K562 (cell line): ENCODE results near the gene NEK3. TPM values are rescaled to one million over a fixed set of nuclear protein-coding genes. Genes with fewer than 3 reads are reported as not detected.
A peak's percentile ranks its signal among the peaks of the same experiment; 100 is the strongest.
"Not testable (repeated sequence)": the region's sequence is repeated elsewhere in the genome, so short reads cannot be mapped to it uniquely, and the experiment has no call there.

Source experiments
- ATAC-seq: fragments of 200-7000 bp; cut with Tn5 transposase; 3 replicates; pipeline ENCODE4 v1.9.1; 2020; ENCODE audit warnings: moderate library complexity
- BruUV-seq: library from RNA; stranded (reverse); fragments of 400-500 nt; replicated peaks from 2 replicates; lab custom pipeline; 2021; lab: Mats Ljungman, UMichigan
- CTCF ChIA-PET: fragments of 300-600 bp; formaldehyde crosslinking; extraction: SDS; loops from one replicate; lab custom pipeline; 2021; ENCODE audit warnings: low intra/inter-chr PET ratio; lab: Yijun Ruan, JAX
- POLR2A ChIA-PET: fragments of 300-600, 350-650 bp; sonication (Branson Sonifier 250); formaldehyde crosslinking; extraction: SDS; loops from one replicate; lab custom pipeline; 2021; ENCODE audit warnings: antibody characterized with exemption, inconsistent platforms; lab: Yijun Ruan, JAX
- DNase-seq, 4 experiments: peaks; one replicate each; pipeline versions ENCODE4 v3.0.0 to v3.0.0-alpha.2; 2011 to 2018; ENCODE audit warnings: low spot score in 3 of 4, mixed read lengths in 3 of 4; ENCODE audit errors: extremely low read depth in 1 of 4
- FAIRE-seq: peaks from 2 replicates; lab custom pipeline; 2011; peaks lifted over from hg19 to GRCh38; lab: Jason Lieb, UNC
- H2AFZ ChIP-seq: 2 replicates; pipeline ENCODE4 v1.6.0; 2011; ENCODE audit warnings: low read depth, low read length, control low read depth, inconsistent platforms
- H3K27ac ChIP-seq: fragments of 200-600 bp; 3 replicates; pipeline ENCODE4 v1.8.0; 2011; ENCODE audit warnings: low read depth, mild to moderate bottlenecking, control low read depth, inconsistent platforms, low read length, moderate library complexity, mixed read lengths; ENCODE audit errors: extremely low read depth
- H3K27me3 ChIP-seq, 2 experiments: fragments of 300-600 bp in 1 of 2; 2 replicates in 1 of 2; 3 replicates in 1 of 2; pipeline versions ENCODE4 v1.6.0 to v1.8.0; 2011; ENCODE audit warnings: inconsistent platforms in 2 of 2, low read length in 2 of 2, mild to moderate bottlenecking in 1 of 2, mixed read lengths in 1 of 2, moderate library complexity in 1 of 2; ENCODE audit not compliant: control insufficient read depth in 2 of 2, insufficient read depth in 2 of 2
- H3K36me3 ChIP-seq: fragments of 300-600 bp; 3 replicates; pipeline ENCODE4 v1.8.0; 2011; ENCODE audit warnings: mild to moderate bottlenecking, low read length, inconsistent platforms; ENCODE audit not compliant: control insufficient read depth, insufficient read depth
- H3K4me1 ChIP-seq, 2 experiments: fragments of 200-600 bp in 1 of 2; replicated peaks in 1 of 2; 2 replicates in 1 of 2; 3 replicates in 1 of 2; pipeline versions ENCODE4 v1.5.1 to v1.8.0; 2011; ENCODE audit warnings: inconsistent platforms in 2 of 2, low read length in 2 of 2, mild to moderate bottlenecking in 1 of 2, mixed read lengths in 1 of 2, moderate library complexity in 1 of 2; ENCODE audit not compliant: control insufficient read depth in 2 of 2, insufficient read depth in 2 of 2
- H3K4me2 ChIP-seq: 2 replicates; pipeline ENCODE4 v1.6.1; 2011; ENCODE audit warnings: low read length, control low read depth, inconsistent platforms, mixed read lengths; ENCODE audit not compliant: insufficient read depth
- H3K4me3 ChIP-seq: fragments of 200-600 bp; sonication (generic), shearing (Covaris generic); 2 replicates; pipeline ENCODE4 v1.5.1; 2016; ENCODE audit warnings: control low read depth, inconsistent platforms
- H3K79me2 ChIP-seq: fragments of 200-600 bp; 3 replicates; pipeline ENCODE4 v1.8.0; 2011; ENCODE audit warnings: low read length, inconsistent platforms; ENCODE audit not compliant: control insufficient read depth, insufficient read depth
- H3K9ac ChIP-seq, 2 experiments: 2 replicates each; pipeline versions ENCODE4 v1.6.0 to v1.6.1; 2011; ENCODE audit warnings: low read depth in 2 of 2, low read length in 2 of 2, control low read depth in 1 of 2, inconsistent platforms in 1 of 2, mild to moderate bottlenecking in 1 of 2, mixed read lengths in 1 of 2; ENCODE audit not compliant: insufficient read depth in 1 of 2
- H3K9me1 ChIP-seq: one replicate; pipeline ENCODE4 v1.6.0; 2011; ENCODE audit warnings: inconsistent platforms, mild to moderate bottlenecking, low read length, moderate library complexity; ENCODE audit not compliant: control insufficient read depth, insufficient read depth
- H3K9me3 ChIP-seq: replicated peaks from 2 replicates; pipeline ENCODE4 v1.5.1; 2011; ENCODE audit warnings: low read depth, low read length, inconsistent platforms; ENCODE audit not compliant: control insufficient read depth, insufficient read depth
- H4K20me1 ChIP-seq: replicated peaks from 2 replicates; pipeline ENCODE4 v1.6.1; 2011; ENCODE audit warnings: low read length, inconsistent platforms, mixed read lengths; ENCODE audit not compliant: control insufficient read depth, insufficient read depth
- CBFA2T2 ChIP-seq: fragments of 450-650 bp; conservative IDR thresholded peaks from 2 replicates; pipeline ENCODE4 v1.6.1; 2017; ENCODE audit warnings: mild to moderate bottlenecking
- CBFA2T3 ChIP-seq: fragments of 450-650 bp; IDR thresholded peaks from 2 replicates; pipeline ENCODE4 v1.6.1; 2017
- CTBP1 ChIP-seq: fragments of 450-650 bp; IDR thresholded peaks from 2 replicates; pipeline ENCODE4 v1.6.1; 2016; ENCODE audit warnings: borderline replicate concordance
- DPF2 ChIP-seq: fragments of 450-650 bp; IDR thresholded peaks from 2 replicates; pipeline ENCODE4 v1.6.1; 2016
- FOSL1 ChIP-seq: fragments of 200-800 bp; sonication (Bioruptor generic); conservative IDR thresholded peaks from 2 replicates; pipeline ENCODE4 v1.6.1; 2016; ENCODE audit warnings: missing genetic modification characterization, missing compliant biosample characterization
- FOXM1 ChIP-seq, 2 experiments: fragments of 450-650 bp in 1 of 2; sonication (generic) in 1 of 2; formaldehyde crosslinking in 1 of 2; IDR thresholded peaks; 2 replicates each; pipeline versions ENCODE4 v1.6.1 to v1.9.0; 2017 to 2022; ENCODE audit warnings: low read depth in 2 of 2, mild to moderate bottlenecking in 2 of 2, missing genetic modification reagents in 1 of 2, moderate library complexity in 1 of 2
- L3MBTL2 ChIP-seq: fragments of 450-650 bp; IDR thresholded peaks from 2 replicates; pipeline ENCODE4 v1.6.1; 2016; ENCODE audit warnings: mild to moderate bottlenecking, moderate library complexity
- MAFG ChIP-seq: fragments of 450-650 bp; conservative IDR thresholded peaks from 2 replicates; pipeline ENCODE4 v1.6.1; 2016; ENCODE audit warnings: missing genetic modification characterization, missing compliant biosample characterization
- MEF2D ChIP-seq: conservative IDR thresholded peaks from 2 replicates; pipeline ENCODE4 v1.6.1; 2016; ENCODE audit warnings: low read depth, missing genetic modification characterization, missing compliant biosample characterization
- MEIS2 ChIP-seq: fragments of 450-650 bp; IDR thresholded peaks from 2 replicates; pipeline ENCODE4 v1.6.1; 2014; ENCODE audit warnings: mild to moderate bottlenecking; ENCODE audit not compliant: partially characterized antibody
- RAD51 ChIP-seq: fragments of 450-650 bp; IDR thresholded peaks from 2 replicates; pipeline ENCODE4 v1.7.1; 2016; ENCODE audit warnings: low read depth, mild to moderate bottlenecking, borderline replicate concordance
- RCOR1 ChIP-seq, 2 experiments: IDR thresholded peaks; 2 replicates each; pipeline ENCODE4 v1.6.1; 2012; ENCODE audit warnings: low read depth in 2 of 2, low read length in 2 of 2, borderline replicate concordance in 1 of 2, improper control_type of control experiment in 1 of 2
- RFX1 ChIP-seq: fragments of 450-650 bp; IDR thresholded peaks from 2 replicates; pipeline ENCODE4 v1.6.1; 2016; ENCODE audit warnings: mild to moderate bottlenecking, moderate library complexity
- SMAD4 ChIP-seq: fragments of 250-450 bp; sonication (Bioruptor Pico); conservative IDR thresholded peaks from 2 replicates; pipeline ENCODE4 v1.8.0; 2021; ENCODE audit warnings: inconsistent platforms, mild to moderate bottlenecking, moderate library complexity
- SMARCA4 ChIP-seq: fragments of 450-650 bp; IDR thresholded peaks from 2 replicates; pipeline ENCODE4 v1.6.1; 2016
- TCF3 ChIP-seq: sonication (generic); formaldehyde crosslinking; IDR thresholded peaks from 2 replicates; pipeline ENCODE4 v1.4.0; 2020; ENCODE audit warnings: mild to moderate bottlenecking, missing genetic modification reagents
- TEAD4 ChIP-seq, 2 experiments: sonication (generic) in 1 of 2; formaldehyde crosslinking in 1 of 2; IDR thresholded peaks; 2 replicates each; pipeline versions ENCODE4 v1.6.1 to v1.8.0; 2012 to 2022; ENCODE audit warnings: borderline replicate concordance in 1 of 2, inconsistent platforms in 1 of 2, low read length in 1 of 2, mild to moderate bottlenecking in 1 of 2, missing genetic modification reagents in 1 of 2
- ZBTB1 ChIP-seq: sonication (generic); formaldehyde crosslinking; IDR thresholded peaks from 2 replicates; pipeline ENCODE4 v1.8.1; 2023; ENCODE audit warnings: missing genetic modification reagents, low read depth, mild to moderate bottlenecking, borderline replicate concordance
- WGBS: fragments of 100-300 bp; shearing (Covaris generic); methylation state at CpG from one replicate; pipeline ENCODE4 v1.1.6; 2016; ENCODE audit warnings: low coverage, mixed read lengths; ENCODE audit not compliant: insufficient coverage; ENCODE audit errors: missing lambda C conversion rate; 5-methylcytosine and 5-hydroxymethylcytosine counted together
- in situ Hi-C: fragments of 300-500 bp; cut with MboI; formaldehyde crosslinking; loops from 4 replicates; pipeline ENCODE4 v1.15.0; 2018; ENCODE audit warnings: inconsistent platforms, mixed read lengths
- intact Hi-C: fragments of 100-400 bp; cut with micrococcal nuclease; formaldehyde crosslinking; loops from 2 replicates; pipeline ENCODE4 v1.14.2; 2022
- polyA plus RNA-seq, 8 experiments: library from polyadenylated mRNA; depleted of rRNA in 4 of 8; stranded (reverse) in 5 of 8; unstranded in 3 of 8; fragments of >200 nt; fragmentation: Nextera tagmentation in 2 of 8; fragmentation: Illumina TruSeq in 1 of 8; extraction: Ambion mirVana in 2 of 8; extraction: Trizol in 1 of 8; gene quantifications; 2 replicates each; pipeline versions ENCODE4 v1.2.1 to v1.2.3, GENCODE V29; 2011 to 2014; ENCODE audit warnings: inconsistent platforms in 1 of 8, missing spikeins in 1 of 8
- total RNA-seq, 7 experiments: library from RNA; depleted of rRNA in 6 of 7; stranded (reverse); fragments of >200 nt in 6 of 7; fragmentation: Illumina TruSeq in 2 of 7; extraction: Trizol in 2 of 7; gene quantifications; 2 replicates each; pipeline versions ENCODE4 v1.2.1 to v1.2.3, GENCODE V29; 2011 to 2021; ENCODE audit warnings: low replicate concordance in 1 of 7
- TF ChIP-seq, protein P1 (sequence below), 3 experiments: fragments of 200-800 bp in 1 of 3; fragments of 250-450 bp in 1 of 3; fragments of 450-650 bp in 1 of 3; sonication (Bioruptor Pico) in 1 of 3; sonication (Bioruptor generic) in 1 of 3; formaldehyde crosslinking in 1 of 3; IDR thresholded peaks; 2 replicates each; pipeline versions ENCODE4 v1.6.1 to v1.8.0; 2016 to 2022; ENCODE audit warnings: mild to moderate bottlenecking in 2 of 3, missing genetic modification characterization in 2 of 3, missing compliant biosample characterization in 1 of 3, moderate library complexity in 1 of 3

Gene NEK3
- total and polyA plus RNA-seq, 9 of the 15 experiments (the other 6 are each of a cell fraction or from before 2014, with no cell fraction given), result 6.2 to 11.0 (median 9.3) TPM

DNA sequence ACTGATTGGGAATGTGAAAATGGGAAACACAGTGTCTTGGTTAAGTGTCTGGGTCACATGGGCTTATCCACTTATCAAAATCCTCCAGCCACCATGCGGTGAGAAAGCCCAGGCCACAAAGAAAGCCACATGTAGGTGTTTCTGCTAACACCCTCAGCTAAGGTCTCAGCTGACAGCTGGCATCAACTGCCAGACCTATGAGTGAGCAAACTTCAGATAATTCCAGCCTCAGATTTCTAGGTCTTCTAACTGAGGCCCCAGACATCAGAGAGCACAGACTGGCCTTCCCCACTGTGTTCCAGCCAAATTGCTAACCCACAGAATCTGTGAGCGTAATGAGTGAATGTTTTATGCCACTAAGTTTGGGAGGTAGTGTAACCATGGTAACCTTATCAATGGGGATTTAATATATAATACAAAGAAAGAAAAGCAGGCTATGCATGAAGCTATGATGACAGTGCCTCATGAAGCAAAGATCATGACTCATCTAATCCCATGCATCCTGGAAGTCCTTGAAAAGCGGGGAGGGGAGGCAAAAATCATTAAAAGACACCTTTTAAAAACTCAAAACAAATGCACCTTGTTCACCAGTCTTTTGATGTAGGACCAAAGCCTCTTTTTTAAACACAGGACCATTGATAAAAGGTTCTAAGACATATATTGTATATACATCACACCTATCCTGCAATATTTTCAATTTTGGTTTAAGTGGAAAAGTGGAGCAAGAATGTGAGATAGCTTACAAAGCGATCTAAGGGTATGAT lies 28.2 kb upstream of the NEK3 start:
- 28% methylated on average over 3 of the region's 4 CpGs for WGBS
- ATAC-seq (peak; percentile 92), DNase-seq (peak; percentile 8 to 70 (median 16)), FAIRE-seq (peak; percentile 90)
- CTCF ChIA-PET, result interaction anchor here (0.6 kb wide), 1 partner anchor 1057 kb away, joined by 3 read pairs; no protein-coding TSS in a partner anchor
- Histone ChIP-seq H3K27ac (peak overlapping the region; percentile 52; the same call in 2 of the 3 replicates), H3K4me1 (peaks cover 0 to 11% of the 10 kb centered on the region in 2 experiments; a peak in 4 of 5 replicates), H3K79me2 (peaks cover 10% of the 10 kb centered on the region), H3K36me3 (peaks cover 14% of the 10 kb centered on the region)
- H3K9ac ChIP-seq; H2AFZ ChIP-seq; H3K27me3 ChIP-seq; intact Hi-C loops; BruUV-seq; H3K4me3 ChIP-seq; POLR2A ChIA-PET; H4K20me1 ChIP-seq; H3K9me1 ChIP-seq; H3K4me2 ChIP-seq; in situ Hi-C loops; H3K9me3 ChIP-seq; TF ChIP-seq TEAD4 (CRISPR knock-in tag; IDR thresholded peaks at IDR 0.05; ENCODE audit: borderline replicate concordance); FOXM1 (CRISPR knock-in tag; IDR thresholded peaks at IDR 0.05; ENCODE audit: low read depth): not testable (repeated sequence)
- TF ChIP-seq RFX1 (peak; percentile 95), SMARCA4 (peak; percentile 53; the same call in 1 of the 2 replicates), CBFA2T3 (peak; percentile 90), MAFG (0 out of 2 replicates have a peak, but pooled peaks have one; percentile 5), CTBP1 (peak; percentile 51; the same call in 1 of the 2 replicates), TEAD4 (IDR thresholded peaks at IDR 0.05; ENCODE audit: low read length) (peak; percentile 89), FOXM1 (IDR thresholded peaks at IDR 0.05; ENCODE audit: low read depth) (0 out of 2 replicates have a peak, but pooled peaks have one; percentile 14), FOSL1 (tag) (peak; percentile 70), MEF2D (tag) (peak; percentile 56; the same call in 1 of the 2 replicates), L3MBTL2 (peak; percentile 69), DPF2 (peak; percentile 73), TCF3 (CRISPR knock-in tag) (peak; percentile 91), RAD51 (peak; percentile 75), CBFA2T2 (peak; percentile 84), MEIS2 (peak; percentile 73), ZBTB1 (CRISPR knock-in tag) (peak; percentile 91), SMAD4 (CRISPR knock-in tag) (peak; percentile 69), RCOR1 (IDR thresholded peaks at IDR 0.05; ENCODE audit: borderline replicate concordance in 1 of 2, low read depth in 2 of 2, low read length in 2 of 2) (peak in 1 of 2 experiments; percentile 79; a peak in 2 of 4 replicates)
- TF ChIP-seq, protein P1, sequence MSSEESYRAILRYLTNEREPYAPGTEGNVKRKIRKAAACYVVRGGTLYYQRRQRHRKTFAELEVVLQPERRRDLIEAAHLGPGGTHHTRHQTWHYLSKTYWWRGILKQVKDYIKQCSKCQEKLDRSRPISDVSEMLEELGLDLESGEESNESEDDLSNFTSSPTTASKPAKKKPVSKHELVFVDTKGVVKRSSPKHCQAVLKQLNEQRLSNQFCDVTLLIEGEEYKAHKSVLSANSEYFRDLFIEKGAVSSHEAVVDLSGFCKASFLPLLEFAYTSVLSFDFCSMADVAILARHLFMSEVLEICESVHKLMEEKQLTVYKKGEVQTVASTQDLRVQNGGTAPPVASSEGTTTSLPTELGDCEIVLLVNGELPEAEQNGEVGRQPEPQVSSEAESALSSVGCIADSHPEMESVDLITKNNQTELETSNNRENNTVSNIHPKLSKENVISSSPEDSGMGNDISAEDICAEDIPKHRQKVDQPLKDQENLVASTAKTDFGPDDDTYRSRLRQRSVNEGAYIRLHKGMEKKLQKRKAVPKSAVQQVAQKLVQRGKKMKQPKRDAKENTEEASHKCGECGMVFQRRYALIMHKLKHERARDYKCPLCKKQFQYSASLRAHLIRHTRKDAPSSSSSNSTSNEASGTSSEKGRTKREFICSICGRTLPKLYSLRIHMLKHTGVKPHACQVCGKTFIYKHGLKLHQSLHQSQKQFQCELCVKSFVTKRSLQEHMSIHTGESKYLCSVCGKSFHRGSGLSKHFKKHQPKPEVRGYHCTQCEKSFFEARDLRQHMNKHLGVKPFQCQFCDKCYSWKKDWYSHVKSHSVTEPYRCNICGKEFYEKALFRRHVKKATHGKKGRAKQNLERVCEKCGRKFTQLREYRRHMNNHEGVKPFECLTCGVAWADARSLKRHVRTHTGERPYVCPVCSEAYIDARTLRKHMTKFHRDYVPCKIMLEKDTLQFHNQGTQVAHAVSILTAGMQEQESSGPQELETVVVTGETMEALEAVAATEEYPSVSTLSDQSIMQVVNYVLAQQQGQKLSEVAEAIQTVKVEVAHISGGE (CRISPR knock-in tag; IDR thresholded peaks at IDR 0.05), result peak in 1 of 3 experiments; percentile 29; a peak in 1 of 6 replicates
